Panc1 (cell line): ENCODE results near the gene GRIK4.

ENCODE experiments used
- POLR2AphosphoS5 ChIP-seq: IDR thresholded peaks from 2 replicates; pipeline ENCODE4 v1.6.1; 2012; ENCODE audit warnings: mild to moderate bottlenecking, low read depth, low read length, moderate library complexity
- SIN3A ChIP-seq: IDR thresholded peaks from 2 replicates; pipeline ENCODE4 v1.6.1; 2012; ENCODE audit warnings: low read depth, mild to moderate bottlenecking, low read length, moderate library complexity, borderline replicate concordance; ENCODE audit not compliant: insufficient read depth
- TCF7L2 ChIP-seq: IDR thresholded peaks from 2 replicates; pipeline ENCODE4 v1.6.1; 2011; ENCODE audit warnings: mild to moderate bottlenecking, low read depth, low read length, inconsistent platforms
- TF ChIP-seq, protein P1 (sequence below): fragments of 450-650 bp; IDR thresholded peaks from 2 replicates; pipeline ENCODE4 v1.5.1; 2017; ENCODE audit warnings: mild to moderate bottlenecking
- TF ChIP-seq, protein P2 (sequence below), 2 experiments: IDR thresholded peaks; 2 replicates each; pipeline ENCODE4 v1.6.1; 2011 to 2012; ENCODE audit warnings: low read depth in 2 of 2, control low read depth in 1 of 2, low read length in 1 of 2, mild to moderate bottlenecking in 1 of 2, moderate library complexity in 1 of 2; ENCODE audit not compliant: insufficient read depth in 1 of 2

DNA sequence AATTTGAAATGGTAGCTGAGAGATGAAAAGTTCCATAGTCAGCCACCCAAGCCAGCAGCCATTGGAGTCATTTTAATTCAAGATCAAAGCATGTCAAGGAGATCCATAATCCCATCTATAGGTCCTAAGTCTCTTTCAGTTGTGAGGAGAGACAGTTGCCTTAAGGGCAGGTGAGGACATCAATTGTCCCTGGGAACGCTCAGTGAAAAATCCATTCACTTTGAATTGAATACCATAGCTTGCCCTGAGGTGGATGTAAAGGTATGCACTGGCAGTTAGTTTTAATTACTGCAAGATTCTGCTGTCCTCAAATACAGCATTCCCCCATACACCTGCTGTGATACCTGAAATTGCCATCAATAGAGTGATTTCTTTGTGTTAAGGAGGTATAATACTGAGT lies 487.0 kb downstream of the GRIK4 start:
- TF ChIP-seq, protein P1, sequence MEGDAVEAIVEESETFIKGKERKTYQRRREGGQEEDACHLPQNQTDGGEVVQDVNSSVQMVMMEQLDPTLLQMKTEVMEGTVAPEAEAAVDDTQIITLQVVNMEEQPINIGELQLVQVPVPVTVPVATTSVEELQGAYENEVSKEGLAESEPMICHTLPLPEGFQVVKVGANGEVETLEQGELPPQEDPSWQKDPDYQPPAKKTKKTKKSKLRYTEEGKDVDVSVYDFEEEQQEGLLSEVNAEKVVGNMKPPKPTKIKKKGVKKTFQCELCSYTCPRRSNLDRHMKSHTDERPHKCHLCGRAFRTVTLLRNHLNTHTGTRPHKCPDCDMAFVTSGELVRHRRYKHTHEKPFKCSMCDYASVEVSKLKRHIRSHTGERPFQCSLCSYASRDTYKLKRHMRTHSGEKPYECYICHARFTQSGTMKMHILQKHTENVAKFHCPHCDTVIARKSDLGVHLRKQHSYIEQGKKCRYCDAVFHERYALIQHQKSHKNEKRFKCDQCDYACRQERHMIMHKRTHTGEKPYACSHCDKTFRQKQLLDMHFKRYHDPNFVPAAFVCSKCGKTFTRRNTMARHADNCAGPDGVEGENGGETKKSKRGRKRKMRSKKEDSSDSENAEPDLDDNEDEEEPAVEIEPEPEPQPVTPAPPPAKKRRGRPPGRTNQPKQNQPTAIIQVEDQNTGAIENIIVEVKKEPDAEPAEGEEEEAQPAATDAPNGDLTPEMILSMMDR: no peak
- TF ChIP-seq POLR2AphosphoS5 (no peak), SIN3A (no peak), TCF7L2 (no peak)
- TF ChIP-seq, protein P2, sequence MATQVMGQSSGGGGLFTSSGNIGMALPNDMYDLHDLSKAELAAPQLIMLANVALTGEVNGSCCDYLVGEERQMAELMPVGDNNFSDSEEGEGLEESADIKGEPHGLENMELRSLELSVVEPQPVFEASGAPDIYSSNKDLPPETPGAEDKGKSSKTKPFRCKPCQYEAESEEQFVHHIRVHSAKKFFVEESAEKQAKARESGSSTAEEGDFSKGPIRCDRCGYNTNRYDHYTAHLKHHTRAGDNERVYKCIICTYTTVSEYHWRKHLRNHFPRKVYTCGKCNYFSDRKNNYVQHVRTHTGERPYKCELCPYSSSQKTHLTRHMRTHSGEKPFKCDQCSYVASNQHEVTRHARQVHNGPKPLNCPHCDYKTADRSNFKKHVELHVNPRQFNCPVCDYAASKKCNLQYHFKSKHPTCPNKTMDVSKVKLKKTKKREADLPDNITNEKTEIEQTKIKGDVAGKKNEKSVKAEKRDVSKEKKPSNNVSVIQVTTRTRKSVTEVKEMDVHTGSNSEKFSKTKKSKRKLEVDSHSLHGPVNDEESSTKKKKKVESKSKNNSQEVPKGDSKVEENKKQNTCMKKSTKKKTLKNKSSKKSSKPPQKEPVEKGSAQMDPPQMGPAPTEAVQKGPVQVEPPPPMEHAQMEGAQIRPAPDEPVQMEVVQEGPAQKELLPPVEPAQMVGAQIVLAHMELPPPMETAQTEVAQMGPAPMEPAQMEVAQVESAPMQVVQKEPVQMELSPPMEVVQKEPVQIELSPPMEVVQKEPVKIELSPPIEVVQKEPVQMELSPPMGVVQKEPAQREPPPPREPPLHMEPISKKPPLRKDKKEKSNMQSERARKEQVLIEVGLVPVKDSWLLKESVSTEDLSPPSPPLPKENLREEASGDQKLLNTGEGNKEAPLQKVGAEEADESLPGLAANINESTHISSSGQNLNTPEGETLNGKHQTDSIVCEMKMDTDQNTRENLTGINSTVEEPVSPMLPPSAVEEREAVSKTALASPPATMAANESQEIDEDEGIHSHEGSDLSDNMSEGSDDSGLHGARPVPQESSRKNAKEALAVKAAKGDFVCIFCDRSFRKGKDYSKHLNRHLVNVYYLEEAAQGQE (IDR thresholded peaks at IDR 0.05; ENCODE audit: insufficient read depth in 1 of 2, low read depth in 2 of 2, low read length in 1 of 2): no peak
